GM18508 (cell line): ENCODE measurements around the gene TTC19.
"Not testable (repeated sequence)": the region's sequence is repeated elsewhere in the genome, so short reads cannot be mapped to it uniquely, and the experiment has no call there.

Experiments
- ATAC-seq: cut with Tn5 transposase; IDR thresholded peaks from one replicate; pipeline ENCODE4 v1.9.1; 2021; ENCODE audit warnings: moderate number of reproducible peaks; ENCODE audit not compliant: insufficient read depth, unreplicated experiment

The TTC19 gene

GRCh38 chr17:16025202-16025601, 25.6 kb downstream of the TTC19 start:
- ATAC-seq = no peak

- no peak for ATAC-seq
Measured at GRCh38 chr17:16026895-16027294, 27.3 kb downstream of the TTC19 start.

- ATAC-seq = no peak
Measured at GRCh38 chr17:16027708-16028584, 28.3 kb downstream of the TTC19 start.

- ATAC-seq = no peak
Measured at GRCh38 chr17:16033729-16034349, 34.2 kb downstream of the TTC19 start.

- ATAC-seq = no peak
Measured at GRCh38 chr17:16036261-16036660, 36.6 kb downstream of the TTC19 start.

GRCh38 chr17:16037636-16038035, 38.0 kb downstream of the TTC19 start:
- no peak for ATAC-seq

GRCh38 chr17:16040710-16041251, 41.2 kb downstream of the TTC19 start:
- no peak for ATAC-seq

- ATAC-seq = no peak
Measured at GRCh38 chr17:16044487-16044886, 44.9 kb downstream of the TTC19 start.

GRCh38 chr17:16046966-16047365, 47.3 kb downstream of the TTC19 start:
- ATAC-seq = no peak

GRCh38 chr17:16048811-16049449, 49.3 kb downstream of the TTC19 start:
- no peak for ATAC-seq

- ATAC-seq = no peak
Measured at GRCh38 chr17:16050844-16051243, 51.2 kb downstream of the TTC19 start.

GRCh38 chr17:16052486-16052885, 52.9 kb downstream of the TTC19 start:
- ATAC-seq = no peak

GRCh38 chr17:16055139-16055538, 55.5 kb downstream of the TTC19 start:
- not testable (repeated sequence) for ATAC-seq

GRCh38 chr17:16061631-16062030, 62.0 kb downstream of the TTC19 start:
- no peak for ATAC-seq

- ATAC-seq = no peak
Measured at GRCh38 chr17:16066125-16066524, 66.5 kb downstream of the TTC19 start.

GRCh38 chr17:16068323-16068722, 68.7 kb downstream of the TTC19 start:
- no peak for ATAC-seq

- no peak for ATAC-seq
Measured at GRCh38 chr17:16072031-16072430, 72.4 kb downstream of the TTC19 start.

- no peak for ATAC-seq
Measured at GRCh38 chr17:16073845-16074244, 74.2 kb downstream of the TTC19 start.

- ATAC-seq = no peak
Measured at GRCh38 chr17:16074423-16074822, 74.8 kb downstream of the TTC19 start.

- no peak for ATAC-seq
Measured at GRCh38 chr17:16075949-16076348, 76.3 kb downstream of the TTC19 start.
